MM.1S (cell line): ENCODE measurements around the gene GOSR2.
"Not testable (repeated sequence)": the region's sequence is repeated elsewhere in the genome, so short reads cannot be mapped to it uniquely, and the experiment has no call there.

Experiments
- DNase-seq: peaks from one replicate; pipeline ENCODE4 v3.0.0-alpha.2; 2015
- H2AFZ ChIP-seq: fragments of 300-600 bp; sonication (generic); 2 replicates; pipeline ENCODE4 v1.6.0; 2016; ENCODE audit warnings: antibody characterized with exemption, low read length
- H3F3A ChIP-seq: fragments of 300-600 bp; sonication (generic); 2 replicates; pipeline ENCODE4 v1.6.1; 2016; ENCODE audit warnings: mild to moderate bottlenecking, antibody characterized with exemption, low read length, moderate library complexity, mixed read lengths; ENCODE audit not compliant: insufficient read depth
- H3K27ac ChIP-seq: fragments of 300-600 bp; sonication (generic); 2 replicates; pipeline ENCODE4 v1.5.1; 2016; ENCODE audit warnings: mild to moderate bottlenecking, low read length
- H3K27me3 ChIP-seq: fragments of 300-600 bp; sonication (generic); replicated peaks from 2 replicates; pipeline ENCODE4 v1.6.0; 2016; ENCODE audit warnings: low read length; ENCODE audit not compliant: insufficient read depth
- H3K36me3 ChIP-seq: fragments of 300-600 bp; sonication (generic); replicated peaks from 2 replicates; pipeline ENCODE4 v1.6.1; 2016; ENCODE audit warnings: mild to moderate bottlenecking, low read length, mixed read lengths; ENCODE audit not compliant: insufficient read depth
- H3K4me1 ChIP-seq: fragments of 300-600 bp; sonication (generic); 2 replicates; pipeline ENCODE4 v1.6.1; 2016; ENCODE audit warnings: low read length, mixed read lengths
- H3K4me2 ChIP-seq: fragments of 300-600 bp; sonication (generic); 2 replicates; pipeline ENCODE4 v1.6.0; 2016; ENCODE audit warnings: low read depth, low read length
- H3K4me3 ChIP-seq: fragments of 300-600 bp; sonication (generic); 2 replicates; pipeline ENCODE4 v1.5.1; 2016; ENCODE audit warnings: low read length, mixed read lengths
- H3K79me2 ChIP-seq: fragments of 300-600 bp; sonication (generic); 2 replicates; pipeline ENCODE4 v1.6.1; 2016; ENCODE audit warnings: mixed run types, low read length, mixed read lengths
- H3K9ac ChIP-seq: fragments of 300-600 bp; sonication (generic); 2 replicates; pipeline ENCODE4 v1.6.1; 2016; ENCODE audit warnings: low read length, mixed read lengths
- H3K9me2 ChIP-seq: fragments of 300-600 bp; sonication (generic); replicated peaks from 2 replicates; pipeline ENCODE4 v1.6.1; 2016; ENCODE audit warnings: mild to moderate bottlenecking, low read length, mixed read lengths; ENCODE audit not compliant: insufficient read depth
- H3K9me3 ChIP-seq: fragments of 300-600 bp; sonication (generic); replicated peaks from 2 replicates; pipeline ENCODE4 v1.6.1; 2016; ENCODE audit warnings: mild to moderate bottlenecking, low read length, mixed read lengths; ENCODE audit not compliant: insufficient read depth
- H4K20me1 ChIP-seq: fragments of 300-600 bp; sonication (generic); 2 replicates; pipeline ENCODE4 v1.6.1; 2016; ENCODE audit warnings: mild to moderate bottlenecking, low read length, moderate library complexity, mixed read lengths; ENCODE audit not compliant: insufficient read depth
- CTCF ChIP-seq: fragments of 300-600 bp; sonication (generic); IDR thresholded peaks from 2 replicates; pipeline ENCODE4 v1.5.1; 2016; ENCODE audit warnings: antibody characterized with exemption, low read length, mixed read lengths
- EZH2 ChIP-seq: fragments of 300-600 bp; sonication (generic); optimal IDR thresholded peaks from 2 replicates; pipeline ENCODE3; 2017; ENCODE audit warnings: low read depth, mild to moderate bottlenecking, antibody characterized with exemption, low read length, mixed read lengths
- EZH2phosphoT487 ChIP-seq: fragments of 300-600 bp; sonication (generic); IDR thresholded peaks from 2 replicates; pipeline ENCODE4 v1.6.1; 2018; ENCODE audit warnings: antibody characterized with exemption, low read length

GOSR2 gene

GRCh38 chr17:46986366-46986765 lies 63.4 kb downstream of the GOSR2 start:
- H2AFZ ChIP-seq = no peak overlapping the region
- H3K79me2 ChIP-seq = no peaks in the 10 kb centered on the region
- no peaks in the 10 kb centered on the region for H3F3A ChIP-seq
- no peaks in the 10 kb centered on the region for H3K9me3 ChIP-seq
- H3K9ac ChIP-seq = no peak overlapping the region
- TF ChIP-seq EZH2 (no peak), CTCF (no peak), EZH2phosphoT487 (no peak)
- H4K20me1 ChIP-seq = no peaks in the 10 kb centered on the region
- no peaks in the 10 kb centered on the region for H3K9me2 ChIP-seq
- H3K4me2 ChIP-seq = no peak overlapping the region
- H3K4me1 ChIP-seq = no peaks in the 10 kb centered on the region
- no peaks in the 10 kb centered on the region for H3K36me3 ChIP-seq
- H3K27me3 ChIP-seq = no peaks in the 10 kb centered on the region
- DNase-seq = no peak
- H3K27ac ChIP-seq = no peak overlapping the region
- no peak overlapping the region for H3K4me3 ChIP-seq

GRCh38 chr17:46987927-46988326 lies 65.0 kb downstream of the GOSR2 start:
- H4K20me1 ChIP-seq, H3K4me3 ChIP-seq, H3K9me2 ChIP-seq, H3K27me3 ChIP-seq, H3K36me3 ChIP-seq, H3K4me2 ChIP-seq, H3K27ac ChIP-seq, H3K9me3 ChIP-seq, H3F3A ChIP-seq, H2AFZ ChIP-seq, DNase-seq, H3K4me1 ChIP-seq, H3K79me2 ChIP-seq, H3K9ac ChIP-seq: not testable (repeated sequence)

GRCh38 chr17:46989637-46990431 lies 66.9 kb downstream of the GOSR2 start:
- no peaks in the 10 kb centered on the region for H3K36me3 ChIP-seq
- H3K79me2 ChIP-seq = no peaks in the 10 kb centered on the region
- no peaks in the 10 kb centered on the region for H3F3A ChIP-seq
- H3K27me3 ChIP-seq = no peaks in the 10 kb centered on the region
- TF ChIP-seq CTCF (no peak), EZH2 (no peak), EZH2phosphoT487 (no peak)
- no peak overlapping the region for H3K4me3 ChIP-seq
- H3K9ac ChIP-seq = no peak overlapping the region
- no peak overlapping the region for H3K4me2 ChIP-seq
- H4K20me1 ChIP-seq = no peaks in the 10 kb centered on the region
- no peak overlapping the region for H3K27ac ChIP-seq
- H3K9me3 ChIP-seq = no peaks in the 10 kb centered on the region
- no peak for DNase-seq
- no peak overlapping the region for H2AFZ ChIP-seq
- H3K9me2 ChIP-seq = no peaks in the 10 kb centered on the region
- no peaks in the 10 kb centered on the region for H3K4me1 ChIP-seq

- Histone ChIP-seq H3K9me2 (no peaks in the 10 kb centered on the region), H3K79me2 (no peaks in the 10 kb centered on the region), H3K4me3 (no peak overlapping the region), H3K9me3 (no peaks in the 10 kb centered on the region), H3K4me1 (no peaks in the 10 kb centered on the region), H3K4me2 (no peak overlapping the region), H3K36me3 (no peaks in the 10 kb centered on the region), H3K27ac (no peak overlapping the region), H3K27me3 (no peaks in the 10 kb centered on the region), H4K20me1 (no peaks in the 10 kb centered on the region), H3K9ac (no peak overlapping the region), H3F3A (no peaks in the 10 kb centered on the region), H2AFZ (no peak overlapping the region)
- DNase-seq = no peak
- TF ChIP-seq EZH2phosphoT487 (no peak), CTCF (no peak), EZH2 (no peak)
These were observed 68.7 kb downstream of the GOSR2 start for GRCh38 chr17:46991617-46992016.
